OCI-LY1 (cell line): ENCODE measurements around the gene GMDS.

Experiments used
- EZH2 ChIP-seq: fragments of 200-600 bp; sonication (generic), shearing (Covaris generic); IDR thresholded peaks from 2 replicates; pipeline ENCODE4 v1.8.0; 2017; ENCODE audit warnings: borderline replicate concordance, mixed run types, mild to moderate bottlenecking, antibody characterized with exemption, low read length, moderate library complexity, mixed read lengths
- TF ChIP-seq, protein P1 (sequence below): fragments of 200-600 bp; sonication (generic), shearing (Covaris generic); IDR thresholded peaks from 2 replicates; pipeline ENCODE4 v1.5.1; 2017; ENCODE audit warnings: mild to moderate bottlenecking, antibody characterized with exemption, low read length, moderate library complexity, mixed read lengths

DNA sequence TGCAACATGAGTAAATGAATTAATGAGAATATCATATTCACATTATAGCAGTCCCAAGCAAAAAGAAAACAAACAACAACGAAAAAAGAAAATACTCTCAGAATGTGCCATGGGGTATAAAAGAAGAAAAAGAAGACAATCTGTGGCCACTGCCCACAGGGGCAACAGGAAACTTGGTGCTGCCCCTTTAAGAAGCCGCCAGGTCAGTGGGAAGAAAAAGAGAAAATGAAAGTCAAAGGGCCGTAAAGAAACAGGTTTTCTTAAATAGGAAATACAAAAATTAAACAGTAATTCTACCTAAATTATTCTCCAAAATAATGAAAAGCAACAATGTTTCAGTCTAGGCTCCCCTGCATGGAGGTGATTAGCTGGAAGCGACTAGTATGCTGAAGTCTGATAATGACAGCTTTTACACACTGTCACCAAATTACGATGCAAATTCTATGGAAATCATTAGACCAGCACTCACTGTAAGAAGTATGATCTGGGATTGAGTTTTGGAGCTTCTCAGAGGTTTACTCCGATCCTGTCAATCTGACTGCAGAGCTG, 23.6 kb downstream of the GMDS start:
- TF ChIP-seq, protein P1, sequence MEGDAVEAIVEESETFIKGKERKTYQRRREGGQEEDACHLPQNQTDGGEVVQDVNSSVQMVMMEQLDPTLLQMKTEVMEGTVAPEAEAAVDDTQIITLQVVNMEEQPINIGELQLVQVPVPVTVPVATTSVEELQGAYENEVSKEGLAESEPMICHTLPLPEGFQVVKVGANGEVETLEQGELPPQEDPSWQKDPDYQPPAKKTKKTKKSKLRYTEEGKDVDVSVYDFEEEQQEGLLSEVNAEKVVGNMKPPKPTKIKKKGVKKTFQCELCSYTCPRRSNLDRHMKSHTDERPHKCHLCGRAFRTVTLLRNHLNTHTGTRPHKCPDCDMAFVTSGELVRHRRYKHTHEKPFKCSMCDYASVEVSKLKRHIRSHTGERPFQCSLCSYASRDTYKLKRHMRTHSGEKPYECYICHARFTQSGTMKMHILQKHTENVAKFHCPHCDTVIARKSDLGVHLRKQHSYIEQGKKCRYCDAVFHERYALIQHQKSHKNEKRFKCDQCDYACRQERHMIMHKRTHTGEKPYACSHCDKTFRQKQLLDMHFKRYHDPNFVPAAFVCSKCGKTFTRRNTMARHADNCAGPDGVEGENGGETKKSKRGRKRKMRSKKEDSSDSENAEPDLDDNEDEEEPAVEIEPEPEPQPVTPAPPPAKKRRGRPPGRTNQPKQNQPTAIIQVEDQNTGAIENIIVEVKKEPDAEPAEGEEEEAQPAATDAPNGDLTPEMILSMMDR = no peak
- TF ChIP-seq EZH2 = no peak
